Measurements from ENCODE around the gene SORCS2.

The SORCS2 gene

GRCh38 chr4:7382634-7383014, 190.3 kb downstream of the SORCS2 start:
- no peak for DNase-seq

- no peak for DNase-seq
Measured at GRCh38 chr4:7383266-7383665, 190.9 kb downstream of the SORCS2 start.

- no peak for DNase-seq
Measured at GRCh38 chr4:7384003-7384928, 191.9 kb downstream of the SORCS2 start.

- DNase-seq: no peak
Measured at GRCh38 chr4:7384929-7385890, 192.9 kb downstream of the SORCS2 start.

GRCh38 chr4:7387925-7388324, 195.6 kb downstream of the SORCS2 start:
- no peak for DNase-seq

- DNase-seq: no peak
Measured at GRCh38 chr4:7388627-7389026, 196.3 kb downstream of the SORCS2 start.

GRCh38 chr4:7389101-7389701, 196.9 kb downstream of the SORCS2 start:
- DNase-seq: no peak

- DNase-seq: no peak
Measured at GRCh38 chr4:7389719-7390118, 197.4 kb downstream of the SORCS2 start.

- no peak for DNase-seq
Measured at GRCh38 chr4:7390336-7390735, 198.0 kb downstream of the SORCS2 start.

- DNase-seq: no peak
Measured at GRCh38 chr4:7390906-7391636, 198.7 kb downstream of the SORCS2 start.

- no peak for DNase-seq
Measured at GRCh38 chr4:7391637-7392437, 199.5 kb downstream of the SORCS2 start.

GRCh38 chr4:7392438-7393421, 200.4 kb downstream of the SORCS2 start:
- no peak for DNase-seq

GRCh38 chr4:7393601-7394575, 201.6 kb downstream of the SORCS2 start:
- DNase-seq: no peak

GRCh38 chr4:7394681-7395451, 202.5 kb downstream of the SORCS2 start:
- no peak for DNase-seq

- DNase-seq: no peak
Measured at GRCh38 chr4:7395645-7396044, 203.3 kb downstream of the SORCS2 start.

- no peak for DNase-seq
Measured at GRCh38 chr4:7396186-7396910, 204.0 kb downstream of the SORCS2 start.

Data from stimulated activated CD4-positive, alpha-beta T cell treated with anti-CD3 and anti-CD28 coated beads, Interleukin-2, amount 100 ng/mL, for 48 hours (primary cell).